GM19023 (cell line): ENCODE measurements around the gene ARHGDIB.

ENCODE experiments used
- ATAC-seq: cut with Tn5 transposase; IDR thresholded peaks from one replicate; pipeline ENCODE4 v1.9.1; 2021; ENCODE audit warnings: mild to moderate bottlenecking, moderate library complexity; ENCODE audit not compliant: unreplicated experiment

Gene ARHGDIB

GRCh38 chr12:14902465-14902864 is 58.9 kb downstream of the ARHGDIB start:
- no peak for ATAC-seq

GRCh38 chr12:14901228-14901562 is 60.2 kb downstream of the ARHGDIB start:
- ATAC-seq: no peak

- no peak for ATAC-seq
Measured at GRCh38 chr12:14900521-14901227, 60.7 kb downstream of the ARHGDIB start.

- ATAC-seq: no peak
Measured at GRCh38 chr12:14896521-14897169, 64.8 kb downstream of the ARHGDIB start.

- ATAC-seq: no peak
Measured at GRCh38 chr12:14893506-14894250, 67.7 kb downstream of the ARHGDIB start.

GRCh38 chr12:14892726-14893505 is 68.5 kb downstream of the ARHGDIB start:
- ATAC-seq: no peak
